ENCODE results near the gene AP5B1.
"Not testable (repeated sequence)": the region's sequence is repeated elsewhere in the genome, so short reads cannot be mapped to it uniquely, and the experiment has no call there.

The AP5B1 gene

DNA sequence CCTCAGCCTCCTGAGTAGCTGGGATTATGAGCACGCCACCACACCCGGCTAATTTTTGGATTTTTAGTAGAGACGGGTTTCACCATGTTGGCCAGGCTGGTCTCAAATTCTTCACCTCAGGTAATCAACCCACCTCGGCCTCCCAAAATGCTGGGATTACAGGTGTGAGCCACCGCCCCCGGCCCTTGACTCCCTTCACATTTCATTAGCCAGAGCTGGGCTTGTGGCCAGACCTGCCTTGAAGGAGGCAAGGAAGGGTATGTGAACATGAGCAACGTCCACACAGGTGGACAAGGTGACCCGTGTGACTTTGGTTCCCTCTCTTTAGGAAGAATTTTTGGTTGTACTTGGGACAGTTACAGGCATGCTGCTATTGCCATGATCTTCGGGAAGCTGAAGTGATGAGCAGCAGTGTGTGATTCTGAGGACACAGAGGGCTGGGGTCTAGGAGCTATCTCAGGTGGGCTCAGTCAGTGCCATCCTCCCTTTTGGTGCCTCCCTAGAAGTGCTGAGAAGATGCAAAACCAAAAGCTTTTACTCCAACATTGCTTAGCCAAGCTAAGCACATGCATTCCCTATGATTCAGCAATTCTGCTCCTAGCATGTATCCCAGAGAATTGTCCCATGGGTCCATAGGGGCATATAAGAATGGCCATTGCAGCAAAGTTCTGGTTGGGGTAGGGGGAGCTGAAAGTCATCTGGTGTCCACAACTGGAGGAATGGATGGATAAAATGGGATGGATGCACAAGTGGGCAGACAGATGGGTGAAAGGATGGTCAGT lies 6.1 kb downstream of the AP5B1 start:
- no peak for DNase-seq
- in situ Hi-C loops (cut with HindIII; ENCODE audit: low pct_ligation_motif_present, low pct_unique_long_range_greater_than_20kb, low sequenced_read_pairs): no loop called here

DNA sequence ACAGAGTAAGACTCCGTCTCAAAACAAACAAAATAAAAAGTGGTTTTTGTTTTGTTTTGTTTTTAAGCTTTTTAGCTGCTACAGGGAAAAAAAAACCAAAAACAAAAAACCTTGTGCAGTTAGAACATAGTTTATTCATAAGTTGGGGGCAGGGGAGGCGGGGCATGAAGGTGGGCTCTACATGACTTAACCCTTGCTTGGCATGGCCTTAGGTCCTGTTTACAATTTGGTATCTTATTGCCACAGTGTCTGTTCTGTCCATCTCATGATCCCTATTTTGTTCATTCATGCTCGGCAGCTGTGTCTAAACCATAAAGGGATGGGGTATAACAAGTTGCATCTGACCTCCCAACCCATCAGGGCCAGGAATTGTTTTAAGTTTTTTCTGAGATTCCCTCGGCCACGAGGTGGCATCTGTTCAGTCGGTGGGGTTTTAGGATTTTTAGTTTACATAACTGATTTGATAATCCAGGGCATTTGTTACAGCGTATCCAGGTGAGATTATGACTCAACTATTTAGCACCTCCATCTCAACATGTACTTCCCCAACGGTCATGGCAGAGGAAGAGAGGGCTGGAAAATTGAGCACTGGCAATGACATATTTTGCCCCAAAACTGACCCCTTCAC lies 6.9 kb downstream of the AP5B1 start:
- in situ Hi-C loops (cut with HindIII; ENCODE audit: low pct_ligation_motif_present, low pct_unique_long_range_greater_than_20kb, low sequenced_read_pairs): no loop called here
- DNase-seq: no peak

DNA sequence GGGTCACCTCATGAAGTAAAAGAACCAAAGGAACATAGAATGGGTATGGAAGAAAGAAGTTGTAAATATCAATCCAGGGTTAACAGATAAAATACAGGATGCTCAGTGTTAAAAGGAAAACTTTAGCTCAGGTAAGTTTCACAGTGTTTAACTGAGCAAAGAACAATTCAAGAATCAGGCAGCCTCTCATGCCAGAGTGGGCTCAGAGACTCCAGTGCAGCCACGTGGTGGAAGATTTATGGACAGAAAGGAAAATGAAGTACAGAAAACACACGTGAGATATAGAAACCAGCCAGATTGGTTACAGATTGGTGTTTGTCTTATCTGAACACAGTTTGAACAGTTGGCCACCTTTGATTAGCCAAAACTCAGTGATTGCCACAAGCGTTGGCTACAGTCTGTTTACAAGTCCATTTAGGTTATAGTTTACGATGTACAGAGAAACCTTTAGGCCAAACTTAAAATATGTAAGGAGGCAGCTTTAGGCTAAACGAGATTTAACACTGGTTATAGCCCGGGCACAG lies 9.1 kb downstream of the AP5B1 start:
- in situ Hi-C loops (cut with HindIII; ENCODE audit: low pct_ligation_motif_present, low pct_unique_long_range_greater_than_20kb, low sequenced_read_pairs): no loop called here
- no peak for DNase-seq

DNA sequence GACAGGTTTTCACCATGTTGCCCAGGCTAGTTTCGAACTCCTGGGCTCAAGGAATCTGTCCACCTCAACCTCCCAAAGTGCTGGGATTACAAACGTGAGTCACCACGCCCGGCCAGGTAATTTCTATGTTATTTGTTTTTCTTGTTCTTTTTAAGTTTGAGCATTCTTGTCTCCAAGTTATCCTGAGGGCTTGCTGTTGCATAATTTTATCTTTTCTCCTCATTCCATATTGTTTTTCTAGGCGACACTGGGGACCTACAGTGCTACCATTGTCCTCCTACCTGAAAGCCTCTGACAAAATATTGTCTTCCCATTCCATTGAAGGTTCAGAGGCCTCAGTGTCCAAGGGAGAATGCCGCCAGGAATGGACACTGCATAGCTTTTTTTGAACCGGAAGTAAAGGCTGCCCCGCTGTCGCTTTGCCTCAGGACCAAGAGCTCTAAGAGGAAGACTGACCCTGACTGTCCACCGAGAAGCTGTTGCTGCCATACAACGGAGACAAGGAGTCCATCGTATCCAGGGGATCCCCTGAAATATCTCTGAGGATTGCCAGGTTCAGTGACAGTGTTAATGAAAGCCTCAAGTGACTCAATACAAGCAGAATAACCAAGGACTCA lies 9.7 kb downstream of the AP5B1 start:
- DNase-seq: no peak
- in situ Hi-C loops (cut with HindIII; ENCODE audit: low pct_ligation_motif_present, low pct_unique_long_range_greater_than_20kb, low sequenced_read_pairs): no loop called here

DNA sequence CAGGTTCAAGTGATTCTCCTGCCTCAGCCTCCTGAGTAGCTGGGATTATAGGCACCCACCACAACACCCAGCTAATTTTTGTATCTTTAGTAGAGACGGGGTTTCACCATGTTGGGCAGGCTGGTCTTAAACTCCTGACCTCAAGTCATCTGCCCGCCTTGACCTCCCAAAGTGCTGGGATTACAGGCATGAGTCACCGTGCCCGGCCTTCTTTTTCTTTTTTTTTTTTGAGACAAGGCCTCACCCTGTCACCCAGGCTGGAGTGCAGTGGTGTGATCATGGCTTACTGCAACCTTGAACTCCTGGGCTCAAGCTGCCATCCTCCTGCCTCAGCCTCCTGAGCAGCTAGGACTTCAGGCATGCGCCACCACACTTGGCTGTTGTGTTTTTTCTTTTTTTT lies 13.0 kb downstream of the AP5B1 start:
- DNase-seq; in situ Hi-C loops (cut with HindIII; ENCODE audit: low pct_ligation_motif_present, low pct_unique_long_range_greater_than_20kb, low sequenced_read_pairs): not testable (repeated sequence)

DNA sequence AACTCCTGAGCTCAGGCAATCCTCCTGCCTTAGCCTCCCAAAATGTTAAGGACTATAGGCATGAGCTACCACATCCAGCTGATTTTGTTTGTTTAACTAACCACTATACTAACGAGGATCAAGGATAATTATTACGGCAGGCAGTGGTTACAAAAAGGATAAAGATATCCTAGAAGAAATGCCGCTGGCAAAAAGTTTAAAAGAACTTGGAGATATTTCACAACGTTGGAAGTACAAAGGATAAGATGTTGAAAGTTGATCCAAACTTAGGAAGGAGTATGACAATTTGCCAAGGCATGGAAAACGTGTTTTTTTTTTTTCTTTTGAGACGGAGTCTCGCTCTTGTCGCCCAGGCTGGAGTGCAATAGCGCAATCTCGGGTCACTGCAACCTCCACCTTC lies 13.4 kb downstream of the AP5B1 start:
- in situ Hi-C loops (cut with HindIII; ENCODE audit: low pct_ligation_motif_present, low pct_unique_long_range_greater_than_20kb, low sequenced_read_pairs): no loop called here

DNA sequence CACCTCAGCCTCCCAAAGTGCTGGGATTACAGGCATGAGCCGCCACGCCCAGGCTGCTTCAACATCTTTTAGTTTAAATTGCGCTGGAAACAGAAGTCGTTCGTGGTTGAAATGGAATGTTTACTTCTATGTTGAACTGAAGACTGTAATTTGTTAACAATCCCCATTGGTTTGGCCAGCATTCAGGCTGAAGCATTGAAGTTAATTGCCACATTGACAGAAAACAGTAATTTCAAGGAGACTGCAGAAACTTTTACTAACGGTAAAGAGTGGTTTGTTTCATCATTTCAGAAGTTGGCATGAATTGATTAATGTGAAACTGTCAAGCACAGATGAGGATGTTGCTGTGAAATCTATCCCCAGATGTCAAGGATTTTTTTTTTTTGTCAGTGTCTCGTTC lies 14.2 kb downstream of the AP5B1 start:
- no peak for DNase-seq

More for the DNA sequence above, 13.4 kb downstream of the AP5B1 start:
- no peak for DNase-seq

DNA sequence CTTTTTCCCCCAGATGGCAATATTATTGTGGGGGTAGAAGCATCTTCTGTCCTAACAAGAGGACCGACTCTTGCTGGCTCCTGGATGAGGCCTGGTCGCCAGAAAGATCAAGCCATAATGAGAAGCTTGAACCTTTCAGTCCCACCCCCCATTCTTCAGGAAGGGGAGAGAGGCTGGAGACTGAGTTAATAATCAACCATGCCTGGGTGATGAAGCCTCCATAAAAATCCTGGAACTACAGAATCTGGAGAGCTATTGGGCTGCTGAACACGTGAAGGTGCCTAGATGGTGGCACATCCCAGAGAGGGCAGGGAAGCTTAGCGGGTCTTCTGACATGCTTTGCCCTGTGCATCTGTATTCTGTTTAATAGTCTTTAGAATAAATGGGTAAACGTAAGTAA lies 16.3 kb downstream of the AP5B1 start:
- in situ Hi-C loops (cut with HindIII; ENCODE audit: low pct_ligation_motif_present, low pct_unique_long_range_greater_than_20kb, low sequenced_read_pairs): no loop called here
- DNase-seq: no peak

More for the DNA sequence above, 14.2 kb downstream of the AP5B1 start:
- in situ Hi-C loops (cut with HindIII; ENCODE audit: low pct_ligation_motif_present, low pct_unique_long_range_greater_than_20kb, low sequenced_read_pairs): no loop called here

DNA sequence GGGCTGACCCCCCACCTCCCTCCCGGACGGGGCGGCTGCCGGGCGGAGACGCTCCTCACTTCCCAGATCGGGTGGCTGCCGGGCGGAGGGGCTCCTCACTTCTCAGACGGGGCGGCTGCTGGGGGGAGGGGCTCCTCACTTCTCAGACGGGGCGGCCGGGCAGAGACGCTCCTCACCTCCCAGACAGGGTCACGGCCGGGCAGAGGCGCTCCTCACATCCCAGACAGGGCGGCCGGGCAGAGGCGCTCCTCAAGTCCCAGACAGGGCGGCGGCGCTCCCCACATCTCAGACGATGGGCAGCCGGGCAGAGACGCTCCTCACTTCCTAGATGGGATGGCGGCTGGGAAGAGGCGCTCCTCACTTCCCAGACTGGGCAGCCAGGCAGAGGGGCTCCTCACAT lies 18.0 kb downstream of the AP5B1 start:
- in situ Hi-C loops (cut with HindIII; ENCODE audit: low pct_ligation_motif_present, low pct_unique_long_range_greater_than_20kb, low sequenced_read_pairs); DNase-seq: not testable (repeated sequence)

DNA sequence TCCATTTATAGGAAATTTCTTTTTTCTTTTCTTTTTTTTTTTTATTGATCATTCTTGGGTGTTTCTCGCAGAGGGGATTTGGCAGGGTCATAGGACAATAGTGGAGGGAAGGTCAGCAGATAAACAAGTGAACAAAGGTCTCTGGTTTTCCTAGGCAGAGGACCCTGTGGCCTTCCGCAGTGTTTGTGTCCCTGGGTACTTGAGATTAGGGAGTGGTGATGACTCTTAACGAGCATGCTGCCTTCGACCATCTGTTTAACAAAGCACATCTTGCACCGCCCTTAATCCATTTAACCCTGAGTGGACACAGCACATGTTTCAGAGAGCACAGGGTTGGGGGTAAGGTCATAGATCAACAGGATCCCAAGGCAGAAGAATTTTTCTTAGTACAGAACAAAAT lies 18.6 kb downstream of the AP5B1 start:
- in situ Hi-C loops (cut with HindIII; ENCODE audit: low pct_ligation_motif_present, low pct_unique_long_range_greater_than_20kb, low sequenced_read_pairs); DNase-seq: not testable (repeated sequence)

DNA sequence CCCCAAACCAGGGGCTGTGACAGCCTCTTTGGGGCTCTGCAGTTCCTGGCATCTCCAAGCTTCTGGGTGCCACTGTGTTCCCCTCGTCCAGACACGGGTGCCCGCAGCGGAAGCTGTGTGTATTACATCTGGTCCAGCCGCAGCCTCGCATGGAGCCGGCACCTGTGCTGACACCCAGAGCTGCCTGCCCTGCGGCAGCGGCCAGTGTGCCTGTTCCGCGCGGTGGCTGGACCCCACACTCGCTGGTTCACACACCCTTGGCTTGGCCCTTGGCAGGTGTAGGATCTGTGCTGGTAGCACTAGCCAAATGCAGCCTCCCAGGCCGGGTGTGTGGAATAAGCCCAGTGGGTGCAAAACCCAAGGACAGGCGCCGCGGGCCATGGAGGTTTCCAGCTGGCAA lies 35.7 kb downstream of the AP5B1 start:
- in situ Hi-C loops (cut with HindIII; ENCODE audit: low pct_ligation_motif_present, low pct_unique_long_range_greater_than_20kb, low sequenced_read_pairs): no loop called here
- no peak for DNase-seq

DNA sequence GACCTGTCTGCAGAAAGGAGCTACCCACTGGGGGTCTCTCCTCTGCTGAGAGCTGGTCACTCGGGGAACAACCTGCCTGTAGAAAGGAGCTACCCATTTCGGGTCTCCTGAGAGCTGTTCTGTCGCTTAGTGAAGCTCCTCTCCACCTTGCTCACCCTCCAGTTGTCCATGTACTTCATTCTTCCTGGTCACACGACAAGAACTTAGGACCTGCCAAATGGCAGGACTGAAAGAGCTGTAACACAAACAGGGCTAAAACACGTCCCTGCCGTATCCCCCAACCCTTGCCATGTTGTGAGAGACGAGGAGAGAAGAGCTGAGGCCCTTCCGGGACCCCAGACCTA lies 36.1 kb downstream of the AP5B1 start:
- in situ Hi-C loops (cut with HindIII; ENCODE audit: low pct_ligation_motif_present, low pct_unique_long_range_greater_than_20kb, low sequenced_read_pairs): no loop called here
- no peak for DNase-seq

DNA sequence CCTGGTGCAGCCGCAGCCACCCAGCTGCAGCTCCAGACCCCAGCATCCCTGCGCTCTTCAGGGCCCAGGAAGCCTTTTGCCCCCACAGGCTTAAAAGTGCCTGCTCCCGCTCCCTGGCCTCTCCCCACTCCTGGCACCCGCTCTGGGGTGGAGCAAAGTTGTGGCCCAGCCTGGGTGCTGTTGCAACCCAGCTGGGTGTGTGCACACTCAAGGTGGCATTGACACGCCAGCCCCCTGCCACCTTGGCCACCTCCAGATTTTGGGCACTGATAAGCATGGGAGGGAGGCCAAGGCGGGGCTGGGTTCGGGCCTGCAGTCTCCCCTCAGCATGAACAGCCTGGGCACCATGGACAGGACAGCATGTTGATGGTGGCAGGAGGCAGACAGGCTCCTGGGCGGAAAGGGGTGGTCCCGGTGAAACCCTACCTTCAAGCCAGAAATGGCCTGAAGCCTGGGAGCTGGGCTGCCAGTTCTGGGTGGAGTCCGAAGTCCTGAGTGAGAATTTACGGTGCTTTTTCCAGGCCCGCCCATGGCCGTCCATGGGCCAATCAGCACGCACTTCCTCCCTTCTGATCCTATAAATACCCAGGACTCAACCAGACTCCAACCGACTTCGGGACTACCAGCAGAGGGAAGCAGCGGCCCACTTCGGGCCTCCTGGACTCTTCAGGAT lies 36.6 kb downstream of the AP5B1 start:
- in situ Hi-C loops (cut with HindIII; ENCODE audit: low pct_ligation_motif_present, low pct_unique_long_range_greater_than_20kb, low sequenced_read_pairs): no loop called here

DNA sequence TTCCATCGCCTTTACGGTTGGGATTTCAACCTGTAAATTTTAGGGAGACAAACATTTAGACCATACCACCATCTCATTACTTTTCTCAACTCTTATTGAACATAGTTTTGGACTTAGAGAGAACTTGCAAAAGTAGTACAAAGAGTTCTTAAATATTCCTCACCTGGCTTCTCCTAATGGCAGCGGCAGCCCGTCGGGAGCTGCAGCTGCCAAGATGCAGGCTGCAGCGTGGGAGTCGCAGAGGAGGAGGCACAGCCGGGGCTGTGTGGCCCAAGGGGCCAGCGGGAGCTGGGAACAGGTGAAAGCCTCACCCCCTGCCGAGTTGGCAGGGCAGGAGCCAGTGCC lies 37.1 kb downstream of the AP5B1 start:
- no peak for DNase-seq
- in situ Hi-C loops (cut with HindIII; ENCODE audit: low pct_ligation_motif_present, low pct_unique_long_range_greater_than_20kb, low sequenced_read_pairs): no loop called here

More for the DNA sequence above, 36.6 kb downstream of the AP5B1 start:
- peak; percentile 10 for DNase-seq

DNA sequence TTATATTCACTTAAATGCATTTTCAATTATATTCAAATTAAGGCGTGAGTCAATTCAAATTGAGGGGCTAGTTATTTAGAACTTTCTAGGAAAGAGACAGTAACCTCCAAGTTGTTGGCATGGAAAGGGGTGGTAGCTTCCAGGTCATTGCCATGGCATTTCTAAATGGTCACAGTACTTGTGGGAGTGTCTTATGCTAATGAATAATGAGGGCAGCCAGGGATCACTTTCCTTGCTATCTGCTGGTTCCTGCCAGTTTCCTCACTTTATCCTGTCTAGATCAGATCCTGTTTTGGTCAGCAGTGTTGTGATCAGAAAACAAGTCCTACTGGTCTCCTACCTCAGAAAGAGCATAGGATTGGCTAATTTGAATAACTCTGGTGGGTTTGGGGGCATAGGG lies 38.4 kb downstream of the AP5B1 start:
- no peak for DNase-seq
- in situ Hi-C loops (cut with HindIII; ENCODE audit: low pct_ligation_motif_present, low pct_unique_long_range_greater_than_20kb, low sequenced_read_pairs): no loop called here

DNA sequence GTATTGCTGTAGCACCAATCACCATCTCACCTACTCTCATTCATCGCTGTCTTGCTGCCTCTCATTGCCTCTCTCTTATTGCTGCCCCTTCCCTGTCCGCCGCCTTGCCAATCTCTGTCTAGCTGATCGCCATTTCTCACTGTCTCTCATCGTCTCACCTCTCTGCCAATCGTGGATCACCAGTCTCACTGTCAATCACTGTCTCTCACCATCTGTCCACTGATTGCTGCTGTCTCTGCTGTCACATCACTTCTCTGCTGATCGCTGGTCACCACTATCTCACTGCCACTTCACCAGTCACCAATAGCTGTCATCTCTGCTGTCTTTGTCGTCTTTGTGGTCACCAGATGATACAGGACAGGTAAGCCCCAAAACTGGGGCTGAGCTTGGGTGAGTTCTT lies 39.6 kb downstream of the AP5B1 start:
- DNase-seq: no peak
- in situ Hi-C loops (cut with HindIII; ENCODE audit: low pct_ligation_motif_present, low pct_unique_long_range_greater_than_20kb, low sequenced_read_pairs): no loop called here

DNA sequence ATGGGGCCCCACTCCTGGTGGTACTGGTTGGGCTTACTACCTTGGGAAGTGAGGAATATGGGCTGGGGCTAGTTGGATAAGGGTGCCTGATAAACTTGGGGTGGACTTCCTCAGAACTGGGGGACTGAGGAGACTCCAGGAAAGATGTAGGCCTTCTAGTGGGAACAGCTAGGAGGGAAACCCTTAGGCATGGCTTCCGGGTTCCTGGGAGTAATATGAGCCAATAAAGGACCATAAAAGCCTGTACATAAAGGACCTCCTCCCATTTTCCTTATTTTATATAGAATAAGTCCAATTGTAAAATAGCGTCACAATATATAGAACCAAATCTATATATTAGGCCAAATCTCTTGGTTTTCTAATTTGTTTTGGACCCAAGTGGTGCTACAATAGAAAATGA lies 41.8 kb downstream of the AP5B1 start:
- in situ Hi-C loops (cut with HindIII; ENCODE audit: low pct_ligation_motif_present, low pct_unique_long_range_greater_than_20kb, low sequenced_read_pairs): no loop called here
- DNase-seq: no peak

DNA sequence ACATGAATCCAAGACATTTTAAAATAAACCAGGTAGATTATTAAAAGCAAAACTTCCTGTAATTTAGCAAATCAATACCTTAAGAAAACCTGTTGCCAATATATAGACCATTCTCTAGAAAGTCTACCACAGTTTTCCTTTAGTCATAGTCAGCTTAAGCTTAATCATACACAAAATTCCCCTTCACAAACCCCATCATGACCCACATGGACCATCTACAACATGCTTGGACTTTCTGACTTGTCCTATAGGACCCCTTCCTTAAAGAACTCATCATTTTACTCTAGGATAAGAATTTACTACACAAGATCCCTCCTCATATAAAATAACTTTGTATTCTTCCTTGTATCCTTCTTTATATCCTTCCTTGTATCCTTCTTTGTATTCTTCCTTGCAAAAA lies 44.0 kb downstream of the AP5B1 start:
- in situ Hi-C loops (cut with HindIII; ENCODE audit: low pct_ligation_motif_present, low pct_unique_long_range_greater_than_20kb, low sequenced_read_pairs): no loop called here
- no peak for DNase-seq

DNA sequence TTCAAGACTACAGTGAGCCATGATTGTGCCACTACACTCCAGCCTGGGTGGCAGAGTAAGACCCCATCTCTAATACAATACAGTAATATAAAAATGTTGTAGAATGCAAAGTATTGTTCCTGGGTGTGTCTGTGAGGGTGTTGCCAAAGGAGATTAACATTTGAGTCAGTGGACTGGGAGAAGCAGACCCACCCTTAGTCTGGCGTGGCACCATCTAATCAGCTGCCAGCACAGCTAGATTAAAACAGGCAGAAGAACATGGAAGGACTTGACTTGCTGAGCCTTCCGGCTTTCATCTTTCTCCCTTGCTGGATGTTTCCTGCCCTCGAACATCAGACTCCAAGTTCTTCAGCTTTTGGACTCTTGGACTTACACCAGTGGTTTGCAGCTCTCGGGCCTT lies 45.7 kb downstream of the AP5B1 start:
- DNase-seq; in situ Hi-C loops (cut with HindIII; ENCODE audit: low pct_ligation_motif_present, low pct_unique_long_range_greater_than_20kb, low sequenced_read_pairs): not testable (repeated sequence)
